Superior temporal gyrus (tissue), 1 donor: ENCODE data around the gene DLX4.

Source experiments
- DNase-seq: peaks from one replicate; pipeline ENCODE4 v3.0.0-alpha.2; 2016; ENCODE audit errors: extremely low spot score

Gene DLX4, protein sequence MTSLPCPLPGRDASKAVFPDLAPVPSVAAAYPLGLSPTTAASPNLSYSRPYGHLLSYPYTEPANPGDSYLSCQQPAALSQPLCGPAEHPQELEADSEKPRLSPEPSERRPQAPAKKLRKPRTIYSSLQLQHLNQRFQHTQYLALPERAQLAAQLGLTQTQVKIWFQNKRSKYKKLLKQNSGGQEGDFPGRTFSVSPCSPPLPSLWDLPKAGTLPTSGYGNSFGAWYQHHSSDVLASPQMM

DNA sequence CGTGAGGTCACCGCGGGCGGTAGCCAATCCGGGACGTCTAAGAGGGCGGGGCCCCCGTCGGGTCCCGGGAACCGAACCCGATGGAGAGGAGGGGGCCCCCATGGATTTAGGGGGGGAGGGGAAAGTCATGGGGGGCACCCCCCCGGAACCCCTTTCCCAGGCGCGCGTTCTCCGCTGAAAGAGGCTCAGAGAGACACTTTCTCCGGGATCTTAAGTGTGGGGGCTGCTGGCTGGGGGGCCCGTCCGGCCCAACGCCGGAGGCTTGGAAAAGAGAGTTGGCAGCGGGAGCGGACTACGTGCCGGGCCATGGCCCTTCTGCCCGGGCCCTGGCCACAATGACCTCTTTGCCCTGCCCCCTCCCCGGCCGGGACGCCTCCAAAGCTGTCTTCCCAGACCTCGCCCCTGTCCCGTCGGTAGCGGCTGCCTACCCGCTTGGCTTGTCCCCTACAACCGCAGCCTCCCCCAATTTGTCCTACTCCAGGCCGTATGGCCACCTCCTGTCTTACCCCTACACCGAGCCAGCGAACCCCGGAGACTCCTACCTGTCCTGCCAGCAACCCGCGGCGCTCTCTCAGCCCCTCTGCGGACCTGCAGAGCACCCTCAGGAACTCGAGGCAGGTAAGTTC lies at the start of gene DLX4:
DLX4 (plus strand) TSS at position 57 of the 626 bp plus-strand sequence; CDS start at position 336, 279 bp downstream.
- no peak for DNase-seq

DNA sequence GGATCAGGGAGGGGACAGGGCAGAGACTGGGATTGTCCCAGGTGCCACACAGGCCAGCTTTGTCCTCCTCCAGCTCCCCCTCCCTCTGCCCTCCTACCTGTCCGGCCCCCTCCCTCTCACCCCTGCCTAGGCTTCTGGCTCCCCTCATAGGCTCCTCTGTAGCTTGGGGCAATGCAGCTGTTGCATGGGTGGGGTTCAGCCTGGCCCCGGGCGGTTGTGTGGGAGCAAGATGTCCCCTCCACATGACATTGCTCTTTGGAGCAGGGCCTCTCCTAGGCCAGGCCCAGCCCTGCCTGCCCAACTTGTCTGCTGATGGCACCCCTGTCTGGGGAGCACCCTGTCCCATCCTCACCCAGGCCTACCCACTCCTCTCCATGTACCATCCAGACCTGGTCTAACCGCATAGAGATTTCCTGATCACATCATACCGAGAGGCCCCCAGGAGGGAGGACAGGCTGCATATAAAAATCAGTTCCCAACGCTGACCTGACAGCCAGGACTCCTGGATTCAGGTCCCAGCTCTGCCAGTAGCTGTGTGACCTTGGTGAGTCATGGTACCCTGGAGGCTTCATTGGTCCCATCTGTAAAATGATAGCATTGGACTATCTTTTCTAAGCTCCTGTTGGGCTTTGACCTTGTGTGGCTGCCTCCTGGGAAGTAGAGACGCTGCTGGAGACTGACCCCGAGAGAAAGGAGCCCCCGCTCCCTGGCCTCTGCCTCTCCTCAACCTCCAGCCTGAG lies 48.8 kb upstream of the DLX4 start:
- DNase-seq, result no peak

DNA sequence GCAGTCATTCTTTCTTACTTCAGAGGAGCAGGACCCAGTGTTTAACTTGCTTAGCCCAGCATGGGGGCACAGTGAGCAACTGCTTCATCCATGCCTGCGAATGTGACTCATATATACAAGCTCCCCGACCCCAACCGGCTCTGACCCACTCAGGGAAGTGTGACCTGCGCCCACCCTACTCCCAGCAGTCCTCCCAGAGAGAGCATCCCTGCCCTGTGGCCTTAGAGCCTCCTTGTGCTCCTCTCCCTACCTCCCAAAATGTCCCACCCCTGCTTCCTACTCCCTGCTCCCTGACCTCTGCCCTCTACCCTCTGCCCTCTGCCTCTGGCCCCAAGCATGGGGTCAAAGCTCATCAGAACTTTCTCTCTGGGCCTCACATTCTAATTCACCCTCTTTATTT lies 46.9 kb upstream of the DLX4 start:
- no peak for DNase-seq

DNA sequence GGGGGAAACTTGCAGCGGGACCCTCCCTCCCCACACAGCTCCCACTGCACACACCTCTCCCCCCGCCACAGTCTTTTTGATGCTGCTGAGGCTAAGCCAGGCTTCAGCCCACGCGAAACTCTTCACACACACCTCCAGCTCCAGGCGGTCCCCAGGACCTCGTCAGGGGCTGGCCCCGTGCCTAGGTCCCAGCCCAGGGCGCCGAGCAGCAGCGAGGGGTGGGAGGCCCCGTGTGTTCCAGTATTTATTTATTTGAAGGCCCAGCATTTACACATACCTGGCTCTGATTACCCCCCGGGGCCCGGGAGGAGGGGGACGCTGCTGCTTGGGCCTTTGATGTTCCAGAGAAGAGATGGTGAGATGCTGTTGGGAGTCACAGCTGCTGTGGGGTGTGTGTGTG lies 44.9 kb upstream of the DLX4 start:
- no peak for DNase-seq

GRCh38 chr17:49924589-49924988 lies 44.4 kb upstream of the DLX4 start:
- no peak for DNase-seq

DNA sequence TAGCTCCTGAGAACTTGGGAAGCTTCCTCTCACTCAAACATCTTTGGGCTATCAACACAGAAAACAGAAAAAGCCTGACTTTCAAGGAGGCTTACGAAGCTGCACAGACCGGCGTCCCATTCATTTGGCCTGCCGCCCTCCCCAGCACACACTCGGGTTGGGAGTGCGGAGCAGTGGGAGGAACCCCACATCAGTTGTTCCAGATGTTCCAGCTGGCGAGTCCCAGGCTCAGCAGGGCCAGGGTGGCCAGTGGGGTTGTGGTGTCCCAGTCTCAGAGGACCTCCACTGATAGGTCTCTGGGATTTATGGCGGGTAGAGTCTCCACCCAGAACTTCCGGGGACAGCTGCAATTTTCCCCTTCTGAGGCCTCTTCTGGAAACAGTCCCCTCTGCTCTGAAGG lies 43.1 kb upstream of the DLX4 start:
- no peak for DNase-seq

DNA sequence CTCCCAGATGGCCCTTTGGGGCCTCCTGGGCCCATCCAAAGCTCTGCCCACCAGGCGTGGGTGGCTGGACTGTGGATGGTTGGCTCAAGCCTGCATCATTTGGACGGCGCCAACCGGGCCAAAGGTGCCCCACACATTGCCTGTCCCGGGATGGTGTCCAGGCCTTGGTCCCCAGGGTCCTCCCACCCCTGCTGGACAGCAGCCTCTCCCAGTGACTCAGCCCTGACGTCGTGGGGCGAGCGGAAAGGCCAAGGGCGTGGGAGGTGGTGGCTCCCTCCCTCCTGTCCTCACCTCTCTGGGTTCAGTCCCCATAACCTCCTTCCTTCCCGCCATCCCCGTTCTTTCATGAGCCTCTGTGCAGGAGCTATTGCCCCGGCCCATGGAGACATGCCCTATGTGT lies 42.1 kb upstream of the DLX4 start:
- no peak for DNase-seq

DNA sequence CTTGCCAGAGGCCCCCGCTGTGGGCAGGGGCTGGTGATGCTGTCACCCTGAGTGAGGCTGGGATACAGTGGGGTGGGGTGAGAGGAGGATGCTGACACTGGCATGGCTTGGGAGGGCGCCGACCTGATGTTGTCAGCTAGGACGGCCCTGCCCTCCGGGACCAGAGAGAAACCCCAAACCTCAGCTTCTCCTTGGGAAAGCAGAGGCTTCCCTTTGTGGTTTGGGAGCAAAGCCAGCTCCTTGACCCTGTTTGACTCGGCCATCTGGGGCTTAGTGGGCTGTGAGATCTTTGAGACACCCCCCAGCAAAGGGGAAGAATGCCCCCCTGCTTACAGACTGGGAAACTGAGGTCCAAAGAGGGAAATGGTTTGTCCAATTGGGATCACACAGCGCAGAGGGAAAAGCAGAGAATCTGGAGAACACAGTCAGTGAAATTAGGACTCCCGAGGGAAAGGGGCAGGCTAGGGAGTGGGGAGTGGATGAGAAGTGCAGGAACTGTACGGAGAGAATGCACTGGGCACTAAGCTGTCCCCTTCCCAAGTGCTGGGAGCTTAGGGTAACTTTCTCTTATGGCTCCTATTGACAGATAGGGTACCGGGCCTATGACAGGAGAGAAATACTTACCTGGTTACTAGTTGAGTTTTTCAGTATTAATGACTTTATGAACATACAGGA lies 40.7 kb upstream of the DLX4 start:
- no peak for DNase-seq

DNA sequence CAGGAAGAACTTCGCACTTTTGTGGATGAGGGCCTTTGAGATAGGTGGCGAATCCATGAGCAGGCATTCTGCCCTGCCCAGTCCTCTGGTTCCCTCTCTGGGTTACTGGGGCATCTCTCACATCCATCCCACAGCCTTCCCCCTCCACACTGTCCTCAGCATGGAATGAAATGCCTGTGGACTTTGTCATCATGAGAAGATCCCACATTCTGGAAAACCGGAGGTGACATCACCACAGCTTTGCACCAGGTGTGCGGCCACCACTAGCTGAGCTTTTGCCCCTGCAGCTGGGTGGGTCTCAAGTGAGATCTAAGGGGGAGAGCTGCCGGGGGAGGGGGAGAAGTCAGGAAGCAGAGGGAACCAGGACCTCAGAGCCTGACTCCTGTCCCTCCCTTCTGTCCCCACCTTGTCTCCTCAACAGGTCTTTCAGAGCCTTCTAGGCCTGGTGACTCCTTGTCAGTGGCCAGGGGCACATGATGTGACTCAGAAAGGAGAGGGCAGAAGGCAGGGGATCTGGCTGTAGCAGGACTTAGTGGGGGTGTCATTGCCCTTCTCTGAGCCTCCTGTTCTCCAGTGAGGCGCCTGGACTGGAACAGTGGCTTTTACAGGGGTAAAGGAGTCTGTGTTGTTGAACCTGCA lies 40.0 kb upstream of the DLX4 start:
- no peak for DNase-seq

- DNase-seq, result no peak
Observed at GRCh38 chr17:49930880-49931279, 38.1 kb upstream of the DLX4 start.

- DNase-seq, result no peak
Observed at GRCh38 chr17:49931416-49932137, 37.4 kb upstream of the DLX4 start.

GRCh38 chr17:49932138-49932723 lies 36.8 kb upstream of the DLX4 start:
- no peak for DNase-seq

GRCh38 chr17:49932901-49933300 lies 36.1 kb upstream of the DLX4 start:
- DNase-seq, result no peak

DNA sequence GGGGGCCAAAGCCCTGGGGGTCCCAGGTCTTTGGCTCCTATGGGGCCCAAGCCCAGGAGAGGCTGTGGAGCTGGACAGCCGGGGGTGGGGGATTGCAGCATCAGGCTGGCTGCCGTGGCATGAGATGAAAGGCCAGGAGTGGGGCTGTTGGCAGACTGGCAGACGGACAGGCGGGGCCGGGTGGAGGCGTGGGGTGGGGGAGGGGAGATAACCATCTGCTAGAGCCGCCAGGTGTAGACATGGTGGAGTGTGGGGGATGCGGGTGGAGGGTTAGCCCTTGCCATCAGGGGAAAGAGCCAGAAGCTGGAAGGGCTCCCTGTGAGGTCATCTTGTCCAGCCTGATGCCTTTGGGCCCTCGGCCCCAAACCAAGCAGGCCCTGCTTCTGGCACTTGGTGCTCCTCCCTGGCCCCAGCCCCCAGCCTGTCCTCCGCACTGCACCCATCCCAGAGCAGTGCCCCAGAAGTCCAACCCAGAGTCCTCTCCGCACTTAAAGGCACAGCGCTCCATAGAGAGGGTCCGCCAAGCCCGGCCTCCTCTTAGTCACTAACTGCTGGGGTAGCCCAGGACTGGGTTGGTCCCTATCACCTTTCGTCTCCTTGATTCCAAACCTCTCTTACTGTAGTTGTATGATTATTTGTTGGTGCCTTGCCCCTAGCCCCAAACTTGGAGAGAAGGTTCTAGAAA lies 33.3 kb upstream of the DLX4 start:
- DNase-seq, result no peak

DNA sequence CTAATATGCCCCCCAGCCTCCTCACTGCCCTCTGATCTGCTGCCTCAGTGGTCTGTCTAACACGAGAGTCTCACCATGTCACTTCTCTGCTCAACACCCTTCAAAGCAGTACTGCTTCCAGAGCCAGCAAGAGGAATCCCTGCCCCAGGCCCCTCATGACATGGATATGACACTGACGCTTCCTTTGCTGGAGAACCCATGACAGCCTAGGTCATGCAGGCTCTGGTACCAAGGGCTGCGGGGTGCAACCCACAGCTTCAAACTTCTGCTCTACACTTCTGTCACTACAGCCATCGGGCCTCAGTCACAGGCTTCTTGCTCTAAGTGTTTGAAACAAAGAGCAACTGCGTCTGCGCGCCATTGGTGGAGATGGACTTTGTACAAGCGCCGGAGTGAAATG lies 32.6 kb upstream of the DLX4 start:
- no peak for DNase-seq

DNA sequence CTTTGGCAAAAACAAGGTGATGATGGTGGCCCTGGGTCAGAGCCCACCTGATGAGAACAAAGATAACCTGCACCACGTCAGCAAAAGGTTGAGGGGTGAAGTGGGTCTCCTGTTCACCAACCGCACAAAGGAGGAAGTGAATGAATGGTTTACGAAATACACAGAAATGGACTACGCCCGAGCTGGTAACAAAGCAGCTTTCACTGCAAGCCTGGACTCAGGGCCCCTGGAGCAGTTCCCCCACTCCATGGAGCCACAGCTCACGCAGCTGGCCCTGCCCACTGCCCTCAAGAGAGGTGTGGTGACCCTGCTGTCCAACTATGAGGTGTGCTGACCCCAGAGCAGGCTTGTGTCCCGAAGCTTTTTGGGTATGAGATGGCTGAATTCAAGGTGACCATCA lies 29.7 kb upstream of the DLX4 start:
- DNase-seq, result no peak

- DNase-seq, result no peak
Observed at GRCh38 chr17:49941427-49941826, 27.6 kb upstream of the DLX4 start.

- DNase-seq, result no peak
Observed at GRCh38 chr17:49942947-49943346, 26.0 kb upstream of the DLX4 start.

- DNase-seq, result no peak
Observed at GRCh38 chr17:49944273-49944870, 24.6 kb upstream of the DLX4 start.

GRCh38 chr17:49946208-49946607 lies 22.8 kb upstream of the DLX4 start:
- no peak for DNase-seq
